K562 (cell line): Measurements from ENCODE around the gene MDM1. TPM values are rescaled to one million over a fixed set of nuclear protein-coding genes. Genes with fewer than 3 reads are reported as not detected.
A peak's percentile ranks its signal among the peaks of the same experiment; 100 is the strongest.

Source experiments
- ATAC-seq: fragments of 200-7000 bp; cut with Tn5 transposase; 3 replicates; pipeline ENCODE4 v1.9.1; 2020; ENCODE audit warnings: moderate library complexity
- BruUV-seq: library from RNA; stranded (reverse); fragments of 400-500 nt; replicated peaks from 2 replicates; lab custom pipeline; 2021; lab: Mats Ljungman, UMichigan
- CTCF ChIA-PET: fragments of 300-600 bp; formaldehyde crosslinking; extraction: SDS; loops from one replicate; lab custom pipeline; 2021; ENCODE audit warnings: low intra/inter-chr PET ratio; lab: Yijun Ruan, JAX
- POLR2A ChIA-PET: fragments of 300-600, 350-650 bp; sonication (Branson Sonifier 250); formaldehyde crosslinking; extraction: SDS; loops from one replicate; lab custom pipeline; 2021; ENCODE audit warnings: antibody characterized with exemption, inconsistent platforms; lab: Yijun Ruan, JAX
- DNase-seq, 4 experiments: peaks; one replicate each; pipeline versions ENCODE4 v3.0.0 to v3.0.0-alpha.2; 2011 to 2018; ENCODE audit warnings: low spot score in 3 of 4, mixed read lengths in 3 of 4; ENCODE audit errors: extremely low read depth in 1 of 4
- FAIRE-seq: peaks from 2 replicates; lab custom pipeline; 2011; peaks lifted over from hg19 to GRCh38; lab: Jason Lieb, UNC
- H2AFZ ChIP-seq: 2 replicates; pipeline ENCODE4 v1.6.0; 2011; ENCODE audit warnings: low read depth, low read length, control low read depth, inconsistent platforms
- H3K27ac ChIP-seq: fragments of 200-600 bp; 3 replicates; pipeline ENCODE4 v1.8.0; 2011; ENCODE audit warnings: low read depth, mild to moderate bottlenecking, control low read depth, inconsistent platforms, low read length, moderate library complexity, mixed read lengths; ENCODE audit errors: extremely low read depth
- H3K27me3 ChIP-seq, 2 experiments: fragments of 300-600 bp in 1 of 2; 2 replicates in 1 of 2; 3 replicates in 1 of 2; pipeline versions ENCODE4 v1.6.0 to v1.8.0; 2011; ENCODE audit warnings: inconsistent platforms in 2 of 2, low read length in 2 of 2, mild to moderate bottlenecking in 1 of 2, mixed read lengths in 1 of 2, moderate library complexity in 1 of 2; ENCODE audit not compliant: control insufficient read depth in 2 of 2, insufficient read depth in 2 of 2
- H3K36me3 ChIP-seq: fragments of 300-600 bp; 3 replicates; pipeline ENCODE4 v1.8.0; 2011; ENCODE audit warnings: mild to moderate bottlenecking, low read length, inconsistent platforms; ENCODE audit not compliant: control insufficient read depth, insufficient read depth
- H3K4me1 ChIP-seq, 2 experiments: fragments of 200-600 bp in 1 of 2; replicated peaks in 1 of 2; 2 replicates in 1 of 2; 3 replicates in 1 of 2; pipeline versions ENCODE4 v1.5.1 to v1.8.0; 2011; ENCODE audit warnings: inconsistent platforms in 2 of 2, low read length in 2 of 2, mild to moderate bottlenecking in 1 of 2, mixed read lengths in 1 of 2, moderate library complexity in 1 of 2; ENCODE audit not compliant: control insufficient read depth in 2 of 2, insufficient read depth in 2 of 2
- H3K4me2 ChIP-seq: 2 replicates; pipeline ENCODE4 v1.6.1; 2011; ENCODE audit warnings: low read length, control low read depth, inconsistent platforms, mixed read lengths; ENCODE audit not compliant: insufficient read depth
- H3K4me3 ChIP-seq: fragments of 200-600 bp; sonication (generic), shearing (Covaris generic); 2 replicates; pipeline ENCODE4 v1.5.1; 2016; ENCODE audit warnings: control low read depth, inconsistent platforms
- H3K79me2 ChIP-seq: fragments of 200-600 bp; 3 replicates; pipeline ENCODE4 v1.8.0; 2011; ENCODE audit warnings: low read length, inconsistent platforms; ENCODE audit not compliant: control insufficient read depth, insufficient read depth
- H3K9ac ChIP-seq, 2 experiments: 2 replicates each; pipeline versions ENCODE4 v1.6.0 to v1.6.1; 2011; ENCODE audit warnings: low read depth in 2 of 2, low read length in 2 of 2, control low read depth in 1 of 2, inconsistent platforms in 1 of 2, mild to moderate bottlenecking in 1 of 2, mixed read lengths in 1 of 2; ENCODE audit not compliant: insufficient read depth in 1 of 2
- H3K9me1 ChIP-seq: one replicate; pipeline ENCODE4 v1.6.0; 2011; ENCODE audit warnings: inconsistent platforms, mild to moderate bottlenecking, low read length, moderate library complexity; ENCODE audit not compliant: control insufficient read depth, insufficient read depth
- H3K9me3 ChIP-seq: replicated peaks from 2 replicates; pipeline ENCODE4 v1.5.1; 2011; ENCODE audit warnings: low read depth, low read length, inconsistent platforms; ENCODE audit not compliant: control insufficient read depth, insufficient read depth
- H4K20me1 ChIP-seq: replicated peaks from 2 replicates; pipeline ENCODE4 v1.6.1; 2011; ENCODE audit warnings: low read length, inconsistent platforms, mixed read lengths; ENCODE audit not compliant: control insufficient read depth, insufficient read depth
- BRCA1 ChIP-seq, 2 experiments: fragments of 450-650 bp in 1 of 2; sonication (generic) in 1 of 2; formaldehyde crosslinking in 1 of 2; IDR thresholded peaks; 2 replicates each; pipeline versions ENCODE4 v1.5.0 to v1.6.1; 2017 to 2020; ENCODE audit warnings: mild to moderate bottlenecking in 1 of 2, missing genetic modification reagents in 1 of 2
- CREB5 ChIP-seq: fragments of 250-450 bp; sonication (Bioruptor Pico); IDR thresholded peaks from 2 replicates; pipeline ENCODE4 v1.5.0; 2020; ENCODE audit warnings: mild to moderate bottlenecking
- ERF ChIP-seq: fragments of 450-650 bp; formaldehyde crosslinking; IDR thresholded peaks from 2 replicates; pipeline ENCODE4 v1.4.0; 2020; ENCODE audit warnings: mild to moderate bottlenecking, mixed read lengths
- GTF2E2 ChIP-seq: fragments of 200-800 bp; sonication (Bioruptor generic); IDR thresholded peaks from 2 replicates; pipeline ENCODE4 v1.6.1; 2016; ENCODE audit warnings: missing genetic modification characterization, missing compliant biosample characterization
- HOMEZ ChIP-seq: fragments of 250-450 bp; sonication (Bioruptor Pico); IDR thresholded peaks from 2 replicates; pipeline ENCODE4 v1.4.0; 2020; ENCODE audit warnings: mild to moderate bottlenecking, moderate library complexity
- KDM2B ChIP-seq: fragments of 250-450 bp; sonication (Bioruptor Pico); IDR thresholded peaks from 2 replicates; pipeline ENCODE4 v1.8.0; 2021; ENCODE audit warnings: mild to moderate bottlenecking, moderate library complexity
- MEF2D ChIP-seq: conservative IDR thresholded peaks from 2 replicates; pipeline ENCODE4 v1.6.1; 2016; ENCODE audit warnings: low read depth, missing genetic modification characterization, missing compliant biosample characterization
- MIER1 ChIP-seq: fragments of 450-650 bp; IDR thresholded peaks from 2 replicates; pipeline ENCODE4 v1.6.1; 2016; ENCODE audit warnings: antibody characterized with exemption, mild to moderate bottlenecking, low read depth
- NFIX ChIP-seq: fragments of 250-450 bp; sonication (Bioruptor Pico); IDR thresholded peaks from 2 replicates; pipeline ENCODE4 v1.4.0; 2020; ENCODE audit warnings: low read depth, mild to moderate bottlenecking, moderate library complexity
- NR2C1 ChIP-seq, 2 experiments: fragments of 450-650 bp; IDR thresholded peaks; 2 replicates each; pipeline ENCODE4 v1.6.1; 2017; ENCODE audit warnings: mild to moderate bottlenecking in 2 of 2, antibody characterized with exemption in 1 of 2, inconsistent platforms in 1 of 2, missing compliant biosample characterization in 1 of 2, missing genetic modification characterization in 1 of 2
- PBX2 ChIP-seq, 2 experiments: IDR thresholded peaks in 1 of 2; conservative IDR thresholded peaks in 1 of 2; 2 replicates each; pipeline ENCODE4 v1.6.1; 2016; ENCODE audit warnings: low read depth in 2 of 2, mild to moderate bottlenecking in 1 of 2, missing compliant biosample characterization in 1 of 2, missing genetic modification characterization in 1 of 2, moderate library complexity in 1 of 2
- ZNF639 ChIP-seq, 2 experiments: fragments of 200-800 bp in 1 of 2; sonication (Bioruptor generic) in 1 of 2; sonication (generic) in 1 of 2; formaldehyde crosslinking in 1 of 2; IDR thresholded peaks in 1 of 2; conservative IDR thresholded peaks in 1 of 2; 2 replicates each; pipeline versions ENCODE4 v1.5.0 to v1.6.1; 2016 to 2020; ENCODE audit warnings: missing compliant biosample characterization in 1 of 2, missing genetic modification characterization in 1 of 2, missing genetic modification reagents in 1 of 2
- ZNF766 ChIP-seq: fragments of 200-800 bp; sonication (Bioruptor generic); conservative IDR thresholded peaks from 2 replicates; pipeline ENCODE4 v1.6.1; 2016; ENCODE audit warnings: missing genetic modification characterization, missing compliant biosample characterization
- WGBS: fragments of 100-300 bp; shearing (Covaris generic); methylation state at CpG from one replicate; pipeline ENCODE4 v1.1.6; 2016; ENCODE audit warnings: low coverage, mixed read lengths; ENCODE audit not compliant: insufficient coverage; ENCODE audit errors: missing lambda C conversion rate; 5-methylcytosine and 5-hydroxymethylcytosine counted together
- in situ Hi-C: fragments of 300-500 bp; cut with MboI; formaldehyde crosslinking; loops from 4 replicates; pipeline ENCODE4 v1.15.0; 2018; ENCODE audit warnings: inconsistent platforms, mixed read lengths
- intact Hi-C: fragments of 100-400 bp; cut with micrococcal nuclease; formaldehyde crosslinking; loops from 2 replicates; pipeline ENCODE4 v1.14.2; 2022
- polyA plus RNA-seq, 8 experiments: library from polyadenylated mRNA; depleted of rRNA in 4 of 8; stranded (reverse) in 5 of 8; unstranded in 3 of 8; fragments of >200 nt; fragmentation: Nextera tagmentation in 2 of 8; fragmentation: Illumina TruSeq in 1 of 8; extraction: Ambion mirVana in 2 of 8; extraction: Trizol in 1 of 8; gene quantifications; 2 replicates each; pipeline versions ENCODE4 v1.2.1 to v1.2.3, GENCODE V29; 2011 to 2014; ENCODE audit warnings: inconsistent platforms in 1 of 8, missing spikeins in 1 of 8
- total RNA-seq, 7 experiments: library from RNA; depleted of rRNA in 6 of 7; stranded (reverse); fragments of >200 nt in 6 of 7; fragmentation: Illumina TruSeq in 2 of 7; extraction: Trizol in 2 of 7; gene quantifications; 2 replicates each; pipeline versions ENCODE4 v1.2.1 to v1.2.3, GENCODE V29; 2011 to 2021; ENCODE audit warnings: low replicate concordance in 1 of 7

Gene MDM1
- total and polyA plus RNA-seq, 9 of the 15 experiments (the other 6 are each of a cell fraction or from before 2014, with no cell fraction given), result 7.5 to 16.8 (median 13.1) TPM

GRCh38 chr12:68352067-68352466, 19.9 kb upstream of the MDM1 start:
- ATAC-seq, result no peak
- Histone ChIP-seq H2AFZ (no peak overlapping the region), H3K9ac (no peak overlapping the region), H3K36me3 (no peaks in the 10 kb centered on the region), H3K9me3 (no peaks in the 10 kb centered on the region), H3K9me1 (no peaks in the 10 kb centered on the region), H3K79me2 (no peaks in the 10 kb centered on the region), H4K20me1 (no peaks in the 10 kb centered on the region), H3K27me3 (peaks cover 8 to 16% of the 10 kb centered on the region in 2 experiments; a peak in 4 of 5 replicates), H3K27ac (no peak overlapping the region), H3K4me1 (peaks cover 0 to 10% of the 10 kb centered on the region in 2 experiments; a peak in 3 of 5 replicates), H3K4me2 (no peak overlapping the region), H3K4me3 (no peak overlapping the region)
- intact Hi-C loops, result loop anchor here (10.0 kb wide), 1 partner anchor 143 kb away; no protein-coding TSS in a partner anchor
- 0% methylated on average over 2 of the region's 2 CpGs for WGBS
- no peak for FAIRE-seq
- no TSS peak for BruUV-seq
- DNase-seq, result peak in 1 of 4 experiments; percentile 50
- in situ Hi-C loops, result no loop called here
- ChIA-PET CTCF (no interaction called here), POLR2A (interaction anchor here (1.1 to 1.4 kb wide), 3 partner anchors 10 to 320 kb away, joined by 3 to 5 read pairs (median 5); no protein-coding TSS in a partner anchor)
- TF ChIP-seq PBX2 (CRISPR knock-in tag; IDR thresholded peaks at IDR 0.05; ENCODE audit: low read depth) (no peak), PBX2 (tag; conservative IDR thresholded peaks at IDR 0.05; ENCODE audit: low read depth) (peak; percentile 61), MIER1 (no peak), BRCA1 (IDR thresholded peaks at IDR 0.05) (no peak), BRCA1 (CRISPR knock-in tag; IDR thresholded peaks at IDR 0.05) (no peak), MEF2D (tag) (peak; percentile 97), ERF (CRISPR knock-in tag) (peak; percentile 97), CREB5 (CRISPR knock-in tag) (peak; percentile 86; the same call in 1 of the 2 replicates), ZNF639 (CRISPR knock-in tag; conservative IDR thresholded peaks at IDR 0.05 in 1 of 2, IDR thresholded peaks at IDR 0.05 in 1 of 2) (peak in 1 of 2 experiments; percentile 97; a peak in 2 of 4 replicates), NFIX (CRISPR knock-in tag) (peak; percentile 60), KDM2B (CRISPR knock-in tag) (no peak), NR2C1 (IDR thresholded peaks at IDR 0.05) (no peak), NR2C1 (tag; IDR thresholded peaks at IDR 0.05) (peak; percentile 92), ZNF766 (CRISPR knock-in tag) (peak; percentile 97), HOMEZ (CRISPR knock-in tag) (peak; percentile 89), GTF2E2 (tag) (peak; percentile 61; the same call in 1 of the 2 replicates)
